Measurements from ENCODE around the gene MAPK8.

- TF ChIP-seq EP300 (IDR thresholded peaks at IDR 0.05; ENCODE audit: low read length), result no peak
- TF ChIP-seq TAF1 (IDR thresholded peaks at IDR 0.05; ENCODE audit: control insufficient read depth, extremely low read depth, insufficient read depth, low read length, severe bottlenecking), result no peak
- no peak for TF ChIP-seq E4F1 (CRISPR knock-in tag; IDR thresholded peaks at IDR 0.05; ENCODE audit: borderline replicate concordance)
- no peak for TF ChIP-seq CTCF (IDR thresholded peaks at IDR 0.05 in 2 of 3, conservative IDR thresholded peaks at IDR 0.05 in 1 of 3; ENCODE audit: insufficient read depth in 2 of 3, low read depth in 1 of 3, low read length in 3 of 3)
- no peak for TF ChIP-seq CBX8 (IDR thresholded peaks at IDR 0.05; ENCODE audit: borderline replicate concordance, extremely low read depth, low read depth, low read length, poor library complexity, severe bottlenecking)
- no peak for TF ChIP-seq ZNF589 (CRISPR knock-in tag; IDR thresholded peaks at IDR 0.05; ENCODE audit: low read depth)
- TF ChIP-seq RAD21 (CRISPR knock-in tag; conservative IDR thresholded peaks at IDR 0.05 in 1 of 2, IDR thresholded peaks at IDR 0.05 in 1 of 2), result no peak
- TF ChIP-seq RBFOX2 (IDR thresholded peaks at IDR 0.05; ENCODE audit: low read depth, low read length), result no peak
- TF ChIP-seq SIN3B (IDR thresholded peaks at IDR 0.05; ENCODE audit: low read depth), result no peak
- no peak for TF ChIP-seq TCF7L2 (IDR thresholded peaks at IDR 0.05; ENCODE audit: low read depth, low read length)
- TF ChIP-seq RNF219 (CRISPR knock-in tag; IDR thresholded peaks at IDR 0.05), result no peak
These were observed 7.4 kb upstream of the MAPK8 start for GRCh38 chr10:48299066-48299465.

Data from K562 (cell line).